ENCODE measurements around the gene ARHGEF7. TPM values are rescaled to one million over a fixed set of nuclear protein-coding genes. Genes with fewer than 3 reads are reported as not detected.
"Not testable (repeated sequence)": the region's sequence is repeated elsewhere in the genome, so short reads cannot be mapped to it uniquely, and the experiment has no call there.

ARHGEF7 gene
- total RNA-seq, 1 experiment from 2014 or later, result 17.9 TPM

- DNase-seq (ENCODE audit: extremely low read depth, low read depth), result no peak
These were observed 130.7 kb downstream of the ARHGEF7 start for GRCh38 chr13:111245576-111246384.

- no peak for DNase-seq (ENCODE audit: extremely low read depth, low read depth)
These were observed 132.4 kb downstream of the ARHGEF7 start for GRCh38 chr13:111247552-111247951.

GRCh38 chr13:111248822-111249221 is 133.7 kb downstream of the ARHGEF7 start:
- no peak for DNase-seq (ENCODE audit: extremely low read depth, low read depth)

GRCh38 chr13:111249637-111250360 is 134.7 kb downstream of the ARHGEF7 start:
- DNase-seq (ENCODE audit: extremely low read depth, low read depth), result no peak

GRCh38 chr13:111251646-111252445 is 136.7 kb downstream of the ARHGEF7 start:
- DNase-seq (ENCODE audit: extremely low read depth, low read depth), result no peak

- no peak for DNase-seq (ENCODE audit: extremely low read depth, low read depth)
These were observed 137.6 kb downstream of the ARHGEF7 start for GRCh38 chr13:111252446-111253364.

- no peak for DNase-seq (ENCODE audit: extremely low read depth, low read depth)
These were observed 138.3 kb downstream of the ARHGEF7 start for GRCh38 chr13:111253365-111253872.

GRCh38 chr13:111255228-111255790 is 140.2 kb downstream of the ARHGEF7 start:
- DNase-seq (ENCODE audit: extremely low read depth, low read depth), result no peak

GRCh38 chr13:111256458-111256857 is 141.3 kb downstream of the ARHGEF7 start:
- no peak for DNase-seq (ENCODE audit: extremely low read depth, low read depth)

GRCh38 chr13:111256946-111257345 is 141.8 kb downstream of the ARHGEF7 start:
- DNase-seq (ENCODE audit: extremely low read depth, low read depth), result no peak

- DNase-seq (ENCODE audit: extremely low read depth, low read depth), result not testable (repeated sequence)
These were observed 142.8 kb downstream of the ARHGEF7 start for GRCh38 chr13:111257899-111258298.

- no peak for DNase-seq (ENCODE audit: extremely low read depth, low read depth)
These were observed 143.5 kb downstream of the ARHGEF7 start for GRCh38 chr13:111258637-111259036.

- no peak for DNase-seq (ENCODE audit: extremely low read depth, low read depth)
These were observed 143.9 kb downstream of the ARHGEF7 start for GRCh38 chr13:111259058-111259457.

GRCh38 chr13:111261326-111261725 is 146.2 kb downstream of the ARHGEF7 start:
- DNase-seq (ENCODE audit: extremely low read depth, low read depth), result no peak

GRCh38 chr13:111262281-111262680 is 147.2 kb downstream of the ARHGEF7 start:
- DNase-seq (ENCODE audit: extremely low read depth, low read depth), result no peak

GRCh38 chr13:111262715-111263114 is 147.6 kb downstream of the ARHGEF7 start:
- DNase-seq (ENCODE audit: extremely low read depth, low read depth), result no peak

GRCh38 chr13:111263566-111263965 is 148.5 kb downstream of the ARHGEF7 start:
- no peak for DNase-seq (ENCODE audit: extremely low read depth, low read depth)

- no peak for DNase-seq (ENCODE audit: extremely low read depth, low read depth)
These were observed 150.0 kb downstream of the ARHGEF7 start for GRCh38 chr13:111265006-111265700.

- no peak for DNase-seq (ENCODE audit: extremely low read depth, low read depth)
These were observed 150.6 kb downstream of the ARHGEF7 start for GRCh38 chr13:111265701-111266035.
